Endodermal cell (in vitro differentiated cells): ENCODE data around the gene GPR68. TPM values are rescaled to one million over a fixed set of nuclear protein-coding genes. Genes with fewer than 3 reads are reported as not detected.

Experiments
- DNase-seq: peaks from one replicate; pipeline ENCODE4 v3.0.0-alpha.2; 2017
- H3K27ac ChIP-seq: 2 replicates; pipeline ENCODE4 v1.5.1; 2013; ENCODE audit warnings: mild to moderate bottlenecking, low read depth, low read length, moderate library complexity
- H3K27me3 ChIP-seq: 2 replicates; pipeline ENCODE4 v1.6.1; 2013; ENCODE audit warnings: mild to moderate bottlenecking, low read length, moderate library complexity; ENCODE audit not compliant: insufficient read depth, control insufficient read depth, poor library complexity, severe bottlenecking
- H3K36me3 ChIP-seq: 2 replicates; pipeline ENCODE4 v1.7.0; 2013; ENCODE audit warnings: mild to moderate bottlenecking, low read length, moderate library complexity; ENCODE audit not compliant: control insufficient read depth, insufficient read depth
- H3K4me1 ChIP-seq: one replicate; pipeline ENCODE4 v1.7.0; 2013; ENCODE audit warnings: low read length; ENCODE audit not compliant: control insufficient read depth, insufficient read depth
- H3K4me3 ChIP-seq: 2 replicates; pipeline ENCODE4 v1.5.1; 2013; ENCODE audit warnings: mild to moderate bottlenecking, low read length, moderate library complexity
- H3K9ac ChIP-seq: 2 replicates; pipeline ENCODE4 v1.6.1; 2013; ENCODE audit warnings: mild to moderate bottlenecking, low read length, moderate library complexity; ENCODE audit not compliant: poor library complexity, severe bottlenecking; ENCODE audit errors: extremely low read depth
- H3K9me3 ChIP-seq: 2 replicates; pipeline ENCODE4 v1.6.1; 2013; ENCODE audit warnings: mild to moderate bottlenecking, low read length, moderate library complexity; ENCODE audit not compliant: control insufficient read depth
- H3K27ac Mint-ChIP-seq: 2 replicates; pipeline ENCODE4 v1.8.0; 2020; ENCODE audit warnings: mixed read lengths
- H3K27me3 Mint-ChIP-seq: 2 replicates; pipeline ENCODE4 v1.8.0; 2021; ENCODE audit warnings: mild to moderate bottlenecking, mixed read lengths; ENCODE audit not compliant: insufficient read depth
- H3K36me3 Mint-ChIP-seq: 2 replicates; pipeline ENCODE4 v1.8.0; 2020; ENCODE audit warnings: low read depth, mixed read lengths
- H3K4me1 Mint-ChIP-seq: 2 replicates; pipeline ENCODE4 v1.8.0; 2020; ENCODE audit warnings: mixed read lengths
- H3K4me3 Mint-ChIP-seq: 2 replicates; pipeline ENCODE4 v1.8.0; 2020; ENCODE audit warnings: mild to moderate bottlenecking, moderate library complexity, mixed read lengths
- H3K9me3 Mint-ChIP-seq: 2 replicates; pipeline ENCODE4 v1.8.0; 2020; ENCODE audit warnings: mild to moderate bottlenecking, mixed read lengths
- WGBS, 2 experiments: methylation state at CpG; one replicate each; pipeline versions ENCODE4 v1.1.5 to v1.1.7; 2013; ENCODE audit warnings: missing lambda C conversion rate in 2 of 2, mixed read lengths in 1 of 2; ENCODE audit not compliant: insufficient coverage in 1 of 2, insufficient read length in 1 of 2; 5-methylcytosine and 5-hydroxymethylcytosine counted together
- total RNA-seq, 2 donors: library from RNA; stranded (reverse); fragmentation: NEBNext Ultra II Directional in 1 of 2; extraction: Animal tissue kit (Norgen Biotek cat#: 25700) in 1 of 2; gene quantifications; 2 replicates in 1 of 2; 3 replicates in 1 of 2; pipeline ENCODE4 v1.2.1, GENCODE V29; 2021
- TF ChIP-seq, protein P1 (sequence below): fragments of 200-600 bp; sonication (generic); conservative IDR thresholded peaks from 2 replicates; pipeline ENCODE4 v1.5.0; 2021; ENCODE audit warnings: antibody characterized with exemption, mild to moderate bottlenecking

The GPR68 gene
- total RNA-seq, 2 donors from 2014 or later: 0.38 to 0.44 TPM

- peaks cover under 1% of the 10 kb centered on the region for H3K27me3 ChIP-seq
- no peak overlapping the region for H3K27ac Mint-ChIP-seq
- H3K9me3 Mint-ChIP-seq: no peaks in the 10 kb centered on the region
- H3K36me3 Mint-ChIP-seq: no peaks in the 10 kb centered on the region
- peak overlapping the region; percentile 3 for H3K27ac ChIP-seq
- peaks cover 13% of the 10 kb centered on the region for H3K27me3 Mint-ChIP-seq
- H3K4me3 ChIP-seq: no peak overlapping the region
- no peaks in the 10 kb centered on the region for H3K9me3 ChIP-seq
- H3K36me3 ChIP-seq: no peaks in the 10 kb centered on the region
- peaks cover 5% of the 10 kb centered on the region for H3K4me1 ChIP-seq
- WGBS, 2 experiments: 89 to 90% methylated on average over 16 of the region's 16 CpGs
- TF ChIP-seq, protein P1, sequence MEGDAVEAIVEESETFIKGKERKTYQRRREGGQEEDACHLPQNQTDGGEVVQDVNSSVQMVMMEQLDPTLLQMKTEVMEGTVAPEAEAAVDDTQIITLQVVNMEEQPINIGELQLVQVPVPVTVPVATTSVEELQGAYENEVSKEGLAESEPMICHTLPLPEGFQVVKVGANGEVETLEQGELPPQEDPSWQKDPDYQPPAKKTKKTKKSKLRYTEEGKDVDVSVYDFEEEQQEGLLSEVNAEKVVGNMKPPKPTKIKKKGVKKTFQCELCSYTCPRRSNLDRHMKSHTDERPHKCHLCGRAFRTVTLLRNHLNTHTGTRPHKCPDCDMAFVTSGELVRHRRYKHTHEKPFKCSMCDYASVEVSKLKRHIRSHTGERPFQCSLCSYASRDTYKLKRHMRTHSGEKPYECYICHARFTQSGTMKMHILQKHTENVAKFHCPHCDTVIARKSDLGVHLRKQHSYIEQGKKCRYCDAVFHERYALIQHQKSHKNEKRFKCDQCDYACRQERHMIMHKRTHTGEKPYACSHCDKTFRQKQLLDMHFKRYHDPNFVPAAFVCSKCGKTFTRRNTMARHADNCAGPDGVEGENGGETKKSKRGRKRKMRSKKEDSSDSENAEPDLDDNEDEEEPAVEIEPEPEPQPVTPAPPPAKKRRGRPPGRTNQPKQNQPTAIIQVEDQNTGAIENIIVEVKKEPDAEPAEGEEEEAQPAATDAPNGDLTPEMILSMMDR: no peak
- no peak overlapping the region for H3K4me3 Mint-ChIP-seq
- no peak for DNase-seq
- H3K4me1 Mint-ChIP-seq: peaks cover 20% of the 10 kb centered on the region
- H3K9ac ChIP-seq: no peak overlapping the region
These were observed 13.6 kb upstream of the GPR68 start for GRCh38 chr14:91258011-91258618.

DNA sequence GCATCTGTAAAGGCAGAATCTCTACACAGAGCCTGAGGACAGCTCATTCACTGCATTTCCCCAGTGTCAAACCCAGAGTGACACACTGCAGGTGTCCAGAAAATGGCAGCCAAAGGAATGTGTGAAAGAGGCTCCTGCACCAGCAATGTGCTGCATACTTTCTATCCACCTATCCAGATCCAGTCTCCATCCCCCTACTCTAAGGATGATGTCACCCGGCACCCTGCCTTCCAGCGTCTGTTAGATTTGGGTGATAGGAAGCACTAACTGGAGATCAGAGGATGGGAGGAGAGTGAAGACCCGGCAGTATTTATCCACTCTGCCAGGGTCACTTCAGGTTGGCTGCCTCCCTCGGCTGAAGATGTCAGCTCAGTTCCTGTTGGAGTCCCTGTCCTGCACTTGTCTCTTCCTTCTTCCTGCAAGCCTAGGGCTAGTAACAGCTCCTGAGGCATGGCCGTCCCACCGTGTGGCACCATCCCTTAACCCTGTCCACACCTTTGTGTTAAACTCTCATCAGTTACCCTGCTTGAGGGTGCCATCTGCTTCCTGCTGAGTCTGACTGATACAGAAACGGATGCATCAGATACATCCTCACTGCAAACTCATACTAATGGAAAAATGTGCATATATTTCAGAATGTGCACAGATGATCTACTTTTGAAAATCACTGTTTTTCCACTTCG lies 13.0 kb upstream of the GPR68 start:
- DNase-seq: peak; percentile 80
- no peaks in the 10 kb centered on the region for H3K9me3 ChIP-seq
- Mint-ChIP-seq H3K36me3 (no peaks in the 10 kb centered on the region), H3K4me3 (no peak overlapping the region), H3K9me3 (no peaks in the 10 kb centered on the region), H3K4me1 (peaks cover 22% of the 10 kb centered on the region), H3K27ac (no peak overlapping the region), H3K27me3 (peaks cover 10% of the 10 kb centered on the region)
- TF ChIP-seq, protein P1: no peak
- WGBS, 2 experiments: 57 to 74% methylated on average over 6 to 8 of the region's 8 CpGs
- no peak overlapping the region for H3K4me3 ChIP-seq
- no peak overlapping the region for H3K9ac ChIP-seq
- no peaks in the 10 kb centered on the region for H3K36me3 ChIP-seq
- H3K27ac ChIP-seq: no peak overlapping the region
- peaks cover 5% of the 10 kb centered on the region for H3K4me1 ChIP-seq
- no peaks in the 10 kb centered on the region for H3K27me3 ChIP-seq

- H3K9me3 Mint-ChIP-seq: no peaks in the 10 kb centered on the region
- H3K27me3 Mint-ChIP-seq: peaks cover 15% of the 10 kb centered on the region
- Histone ChIP-seq H3K36me3 (no peaks in the 10 kb centered on the region), H3K27me3 (no peaks in the 10 kb centered on the region), H3K9ac (no peak overlapping the region), H3K4me3 (no peak overlapping the region), H3K9me3 (no peaks in the 10 kb centered on the region), H3K4me1 (peaks cover 5% of the 10 kb centered on the region), H3K27ac (no peak overlapping the region)
- H3K4me1 Mint-ChIP-seq: peaks cover 22% of the 10 kb centered on the region
- 86 to 90% methylated on average over 1 of the region's 1 CpG for WGBS, 2 experiments
- no peak overlapping the region for H3K27ac Mint-ChIP-seq
- H3K4me3 Mint-ChIP-seq: no peak overlapping the region
- DNase-seq: no peak
- H3K36me3 Mint-ChIP-seq: no peaks in the 10 kb centered on the region
- TF ChIP-seq, protein P1: no peak
These were observed 12.2 kb upstream of the GPR68 start for GRCh38 chr14:91256661-91257060.
